Liver (tissue), 9 donors: ENCODE data around the gene SLIT1. TPM values are rescaled to one million over a fixed set of nuclear protein-coding genes. Genes with fewer than 3 reads are reported as not detected.

Source experiments
- DNase-seq: peaks from one replicate; pipeline ENCODE4 v3.0.0-alpha.2; 2017; ENCODE audit warnings: low spot score
- H3K27ac ChIP-seq, 2 donors: one replicate each; pipeline ENCODE4 v1.7.0; 2013; ENCODE audit warnings: inconsistent platforms in 2 of 2, low read length in 2 of 2, control low read depth in 1 of 2, low read depth in 1 of 2, mild to moderate bottlenecking in 1 of 2
- H3K27me3 ChIP-seq, 4 donors: one replicate each; pipeline versions ENCODE4 v1.6.1 to v1.7.0; 2013; ENCODE audit warnings: low read length in 3 of 4, inconsistent platforms in 1 of 4, mild to moderate bottlenecking in 1 of 4, moderate library complexity in 1 of 4; ENCODE audit not compliant: control insufficient read depth in 4 of 4, insufficient read depth in 4 of 4
- H3K36me3 ChIP-seq, 4 donors: one replicate each; pipeline versions ENCODE4 v1.6.1 to v1.7.0; 2013; ENCODE audit warnings: low read length in 3 of 4, mild to moderate bottlenecking in 3 of 4, low read depth in 1 of 4, moderate library complexity in 1 of 4; ENCODE audit not compliant: control insufficient read depth in 4 of 4, insufficient read depth in 3 of 4
- H3K4me1 ChIP-seq, 4 donors: one replicate each; pipeline versions ENCODE4 v1.6.1 to v1.7.0; 2013; ENCODE audit warnings: low read length in 3 of 4, mild to moderate bottlenecking in 3 of 4, moderate library complexity in 1 of 4; ENCODE audit not compliant: control insufficient read depth in 4 of 4, insufficient read depth in 4 of 4
- H3K4me3 ChIP-seq, 3 donors: one replicate each; pipeline versions ENCODE4 v1.6.1 to v1.7.0; 2013; ENCODE audit warnings: low read length in 3 of 3, control low read depth in 1 of 3, low read depth in 1 of 3, mild to moderate bottlenecking in 1 of 3
- H3K9ac ChIP-seq, 2 donors: one replicate each; pipeline ENCODE4 v1.7.0; 2013; ENCODE audit warnings: low read length in 2 of 2, mild to moderate bottlenecking in 2 of 2, moderate library complexity in 2 of 2, control low read depth in 1 of 2, low read depth in 1 of 2
- H3K9me3 ChIP-seq, 4 donors: one replicate each; pipeline versions ENCODE4 v1.6.1 to v1.7.0; 2013; ENCODE audit warnings: low read length in 3 of 4; ENCODE audit not compliant: control insufficient read depth in 4 of 4
- EGR1 ChIP-seq, 2 donors: IDR thresholded peaks; 2 replicates each; pipeline ENCODE4 v1.6.1; 2016 to 2018; ENCODE audit warnings: antibody characterized with exemption in 2 of 2, low read depth in 2 of 2
- FOXA1 ChIP-seq: IDR thresholded peaks from 2 replicates; pipeline ENCODE4 v1.6.1; 2016; ENCODE audit warnings: antibody characterized with exemption
- FOXA2 ChIP-seq: IDR thresholded peaks from 2 replicates; pipeline ENCODE4 v1.6.1; 2016; ENCODE audit warnings: antibody characterized with exemption
- HNF4A ChIP-seq, 2 donors: conservative IDR thresholded peaks; 2 replicates each; pipeline ENCODE4 v1.6.1; 2016; ENCODE audit warnings: antibody characterized with exemption in 2 of 2, mild to moderate bottlenecking in 2 of 2
- HNF4G ChIP-seq: IDR thresholded peaks from 2 replicates; pipeline ENCODE4 v1.6.1; 2016; ENCODE audit warnings: antibody characterized with exemption
- NR2F2 ChIP-seq: IDR thresholded peaks from 2 replicates; pipeline ENCODE4 v1.6.1; 2016; ENCODE audit warnings: antibody characterized with exemption
- RAD21 ChIP-seq, 2 donors: IDR thresholded peaks; 2 replicates each; pipeline ENCODE4 v1.6.1; 2016; ENCODE audit warnings: antibody characterized with exemption in 2 of 2, mild to moderate bottlenecking in 2 of 2
- SP1 ChIP-seq: IDR thresholded peaks from 2 replicates; pipeline ENCODE4 v1.6.1; 2018; ENCODE audit warnings: antibody characterized with exemption, mild to moderate bottlenecking
- YY1 ChIP-seq: IDR thresholded peaks from 2 replicates; pipeline ENCODE4 v1.6.1; 2016; ENCODE audit warnings: antibody characterized with exemption, mild to moderate bottlenecking
- WGBS: extraction: QIAGEN DNeasy Blood & Tissue Kit; methylation state at CpG from one replicate; pipeline ENCODE4 v1.1.7; 2013; 5-methylcytosine and 5-hydroxymethylcytosine counted together
- polyA plus RNA-seq, 2 donors: library from polyadenylated mRNA; stranded (reverse) in 1 of 2; unstranded in 1 of 2; fragments of 200-250 nt in 1 of 2; fragments of >200 nt in 1 of 2; fragmentation: Nextera tagmentation in 1 of 2; extraction: Ambion mirVana in 1 of 2; gene quantifications; one replicate each; pipeline versions ENCODE4 v1.2.1 to v1.2.3, GENCODE V29; 2013 to 2015
- total RNA-seq, 2 donors: library from RNA; depleted of rRNA; stranded (reverse); fragments of >200 nt; gene quantifications; one replicate each; pipeline ENCODE4 v1.2.3, GENCODE V29; 2014
- TF ChIP-seq, protein P1 (sequence below): fragments of 150-350 bp; IDR thresholded peaks from 2 replicates; pipeline ENCODE4 v1.5.1; 2017; ENCODE audit warnings: improper control_type of control experiment, low read depth, low read length; ENCODE audit not compliant: missing input control
- TF ChIP-seq, protein P2 (sequence below): IDR thresholded peaks from 2 replicates; pipeline ENCODE4 v1.6.1; 2016; ENCODE audit warnings: antibody characterized with exemption
- TF ChIP-seq, protein P3 (sequence below): IDR thresholded peaks from 2 replicates; pipeline ENCODE4 v1.6.1; 2016; ENCODE audit warnings: antibody characterized with exemption
- TF ChIP-seq, protein P4 (sequence below): IDR thresholded peaks from 2 replicates; pipeline ENCODE4 v1.6.1; 2016; ENCODE audit warnings: antibody characterized with exemption
- TF ChIP-seq, protein P5 (sequence below): IDR thresholded peaks from 2 replicates; pipeline ENCODE4 v1.6.1; 2016; ENCODE audit warnings: antibody characterized with exemption, mild to moderate bottlenecking
- donor health status: healthy.
- donor health status: healthy.
- donor health status: healthy.
- donor health status: healthy.
- donor health status: healthy.

The SLIT1 gene
- total and polyA plus RNA-seq, 4 donors = under 0.01 to 0.14 (median 0.06) TPM

DNA sequence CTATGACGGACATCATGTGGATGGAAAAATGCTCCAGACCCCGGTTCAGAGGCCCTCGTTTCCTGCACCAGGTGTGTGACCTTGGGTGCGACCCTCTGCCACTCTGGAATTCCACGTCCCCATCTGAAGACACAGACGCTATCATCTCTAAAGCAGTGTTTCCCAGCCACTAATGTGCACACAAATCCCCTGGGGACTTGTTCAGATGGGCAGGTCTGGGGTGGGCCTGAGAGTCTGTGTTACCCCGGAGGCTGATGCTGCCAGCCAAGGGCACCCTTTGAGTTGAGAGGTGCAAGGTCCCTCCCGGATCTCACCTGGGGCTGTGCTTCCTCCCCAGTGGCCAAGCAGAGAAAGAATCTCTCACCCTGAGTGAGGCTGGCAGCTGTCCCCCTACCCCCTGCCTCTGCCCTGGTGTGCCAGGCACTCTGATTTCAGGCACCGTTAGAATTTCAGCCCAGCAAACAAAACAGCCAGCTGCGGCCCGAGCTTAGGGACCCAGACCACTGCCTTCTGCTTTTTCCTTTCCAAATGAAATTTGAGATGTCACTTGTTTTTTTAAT is 90.0 kb downstream of the SLIT1 start:
- Histone ChIP-seq H3K4me1 (no peaks in the 10 kb centered on the region), H3K36me3 (no peaks in the 10 kb centered on the region), H3K9ac (no peak overlapping the region), H3K27me3 (peaks cover 0 to 6% (median 0%) of the 10 kb centered on the region in 4 donors), H3K4me3 (no peak overlapping the region), H3K27ac (no peak overlapping the region), H3K9me3 (no peaks in the 10 kb centered on the region)
- TF ChIP-seq FOXA2 = no peak
- no peak for TF ChIP-seq YY1
- TF ChIP-seq, protein P1, sequence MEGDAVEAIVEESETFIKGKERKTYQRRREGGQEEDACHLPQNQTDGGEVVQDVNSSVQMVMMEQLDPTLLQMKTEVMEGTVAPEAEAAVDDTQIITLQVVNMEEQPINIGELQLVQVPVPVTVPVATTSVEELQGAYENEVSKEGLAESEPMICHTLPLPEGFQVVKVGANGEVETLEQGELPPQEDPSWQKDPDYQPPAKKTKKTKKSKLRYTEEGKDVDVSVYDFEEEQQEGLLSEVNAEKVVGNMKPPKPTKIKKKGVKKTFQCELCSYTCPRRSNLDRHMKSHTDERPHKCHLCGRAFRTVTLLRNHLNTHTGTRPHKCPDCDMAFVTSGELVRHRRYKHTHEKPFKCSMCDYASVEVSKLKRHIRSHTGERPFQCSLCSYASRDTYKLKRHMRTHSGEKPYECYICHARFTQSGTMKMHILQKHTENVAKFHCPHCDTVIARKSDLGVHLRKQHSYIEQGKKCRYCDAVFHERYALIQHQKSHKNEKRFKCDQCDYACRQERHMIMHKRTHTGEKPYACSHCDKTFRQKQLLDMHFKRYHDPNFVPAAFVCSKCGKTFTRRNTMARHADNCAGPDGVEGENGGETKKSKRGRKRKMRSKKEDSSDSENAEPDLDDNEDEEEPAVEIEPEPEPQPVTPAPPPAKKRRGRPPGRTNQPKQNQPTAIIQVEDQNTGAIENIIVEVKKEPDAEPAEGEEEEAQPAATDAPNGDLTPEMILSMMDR = no peak
- TF ChIP-seq HNF4G = no peak
- no peak for TF ChIP-seq RAD21 (IDR thresholded peaks at IDR 0.05)
- no peak for DNase-seq
- WGBS = 50% methylated on average over 11 of the region's 11 CpGs

DNA sequence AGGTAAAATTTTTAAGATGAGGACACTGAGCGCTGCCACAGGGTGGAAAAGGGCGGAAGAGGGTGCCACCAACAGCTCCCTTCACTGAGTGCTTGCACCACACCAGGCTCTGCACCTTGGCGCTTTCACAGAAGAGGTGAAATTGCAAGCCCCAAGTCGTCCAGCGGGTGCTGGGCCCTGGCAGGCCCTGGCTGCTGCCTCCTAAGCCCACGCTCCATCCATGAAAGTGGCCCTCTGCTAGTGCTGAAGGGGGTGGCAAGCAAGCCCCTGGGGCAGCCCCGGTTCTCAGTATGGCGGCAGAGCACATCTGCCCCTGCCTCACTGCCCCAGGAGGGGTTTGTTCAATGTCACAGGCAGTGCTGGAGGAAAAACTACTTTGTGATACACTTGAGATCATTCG is 95.1 kb downstream of the SLIT1 start:
- H3K9me3 ChIP-seq = no peaks in the 10 kb centered on the region
- no peak overlapping the region for H3K9ac ChIP-seq
- no peaks in the 10 kb centered on the region for H3K4me1 ChIP-seq
- no peaks in the 10 kb centered on the region for H3K36me3 ChIP-seq
- no peak overlapping the region for H3K27ac ChIP-seq
- no peak overlapping the region for H3K4me3 ChIP-seq
- no peak for TF ChIP-seq SP1
- TF ChIP-seq NR2F2 = no peak
- TF ChIP-seq, protein P2, sequence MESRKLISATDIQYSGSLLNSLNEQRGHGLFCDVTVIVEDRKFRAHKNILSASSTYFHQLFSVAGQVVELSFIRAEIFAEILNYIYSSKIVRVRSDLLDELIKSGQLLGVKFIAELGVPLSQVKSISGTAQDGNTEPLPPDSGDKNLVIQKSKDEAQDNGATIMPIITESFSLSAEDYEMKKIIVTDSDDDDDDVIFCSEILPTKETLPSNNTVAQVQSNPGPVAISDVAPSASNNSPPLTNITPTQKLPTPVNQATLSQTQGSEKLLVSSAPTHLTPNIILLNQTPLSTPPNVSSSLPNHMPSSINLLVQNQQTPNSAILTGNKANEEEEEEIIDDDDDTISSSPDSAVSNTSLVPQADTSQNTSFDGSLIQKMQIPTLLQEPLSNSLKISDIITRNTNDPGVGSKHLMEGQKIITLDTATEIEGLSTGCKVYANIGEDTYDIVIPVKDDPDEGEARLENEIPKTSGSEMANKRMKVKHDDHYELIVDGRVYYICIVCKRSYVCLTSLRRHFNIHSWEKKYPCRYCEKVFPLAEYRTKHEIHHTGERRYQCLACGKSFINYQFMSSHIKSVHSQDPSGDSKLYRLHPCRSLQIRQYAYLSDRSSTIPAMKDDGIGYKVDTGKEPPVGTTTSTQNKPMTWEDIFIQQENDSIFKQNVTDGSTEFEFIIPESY = no peak
- no peak for TF ChIP-seq EGR1 (IDR thresholded peaks at IDR 0.05; ENCODE audit: low read depth in 2 of 2)
- no peak for TF ChIP-seq YY1
- no peak for TF ChIP-seq FOXA2
- TF ChIP-seq, protein P1 = no peak
- 73% methylated on average over 9 of the region's 9 CpGs for WGBS
- no peak for DNase-seq
- H3K27me3 ChIP-seq = peaks cover 0 to 4% (median 0%) of the 10 kb centered on the region in 4 donors

DNA sequence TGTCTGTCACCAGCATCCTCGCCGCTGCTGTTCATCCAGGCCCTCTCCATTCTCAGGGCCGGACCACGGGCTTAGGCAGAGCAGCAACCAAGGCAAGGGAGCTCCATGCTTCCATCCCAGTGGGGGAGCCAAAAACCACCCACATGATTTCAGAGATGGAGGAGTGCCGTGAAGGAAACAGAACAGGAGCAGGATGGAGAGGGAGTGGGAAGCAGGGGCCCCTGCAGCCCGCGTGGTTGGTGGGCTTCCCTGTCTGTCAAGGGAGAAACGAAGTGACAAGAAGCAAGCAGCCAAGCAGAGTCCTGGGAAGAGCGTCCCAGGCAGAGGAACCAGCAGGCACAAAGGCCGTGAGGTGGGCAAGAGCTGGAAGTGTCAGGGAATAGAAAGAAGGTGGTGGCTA is 95.7 kb downstream of the SLIT1 start:
- Histone ChIP-seq H3K36me3 (no peaks in the 10 kb centered on the region), H3K4me3 (no peak overlapping the region), H3K27me3 (peaks cover 0 to 4% (median 0%) of the 10 kb centered on the region in 4 donors), H3K9ac (no peak overlapping the region), H3K4me1 (no peaks in the 10 kb centered on the region), H3K9me3 (no peaks in the 10 kb centered on the region), H3K27ac (no peak overlapping the region)
- WGBS = 54% methylated on average over 10 of the region's 10 CpGs
- TF ChIP-seq YY1 (no peak), NR2F2 (no peak), SP1 (no peak), HNF4G (no peak), RAD21 (IDR thresholded peaks at IDR 0.05) (no peak), HNF4A (conservative IDR thresholded peaks at IDR 0.05) (no peak), FOXA1 (no peak)
- TF ChIP-seq, protein P3, sequence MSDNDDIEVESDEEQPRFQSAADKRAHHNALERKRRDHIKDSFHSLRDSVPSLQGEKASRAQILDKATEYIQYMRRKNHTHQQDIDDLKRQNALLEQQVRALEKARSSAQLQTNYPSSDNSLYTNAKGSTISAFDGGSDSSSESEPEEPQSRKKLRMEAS = no peak
- TF ChIP-seq, protein P4, sequence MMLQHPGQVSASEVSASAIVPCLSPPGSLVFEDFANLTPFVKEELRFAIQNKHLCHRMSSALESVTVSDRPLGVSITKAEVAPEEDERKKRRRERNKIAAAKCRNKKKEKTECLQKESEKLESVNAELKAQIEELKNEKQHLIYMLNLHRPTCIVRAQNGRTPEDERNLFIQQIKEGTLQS = no peak
- TF ChIP-seq, protein P5, sequence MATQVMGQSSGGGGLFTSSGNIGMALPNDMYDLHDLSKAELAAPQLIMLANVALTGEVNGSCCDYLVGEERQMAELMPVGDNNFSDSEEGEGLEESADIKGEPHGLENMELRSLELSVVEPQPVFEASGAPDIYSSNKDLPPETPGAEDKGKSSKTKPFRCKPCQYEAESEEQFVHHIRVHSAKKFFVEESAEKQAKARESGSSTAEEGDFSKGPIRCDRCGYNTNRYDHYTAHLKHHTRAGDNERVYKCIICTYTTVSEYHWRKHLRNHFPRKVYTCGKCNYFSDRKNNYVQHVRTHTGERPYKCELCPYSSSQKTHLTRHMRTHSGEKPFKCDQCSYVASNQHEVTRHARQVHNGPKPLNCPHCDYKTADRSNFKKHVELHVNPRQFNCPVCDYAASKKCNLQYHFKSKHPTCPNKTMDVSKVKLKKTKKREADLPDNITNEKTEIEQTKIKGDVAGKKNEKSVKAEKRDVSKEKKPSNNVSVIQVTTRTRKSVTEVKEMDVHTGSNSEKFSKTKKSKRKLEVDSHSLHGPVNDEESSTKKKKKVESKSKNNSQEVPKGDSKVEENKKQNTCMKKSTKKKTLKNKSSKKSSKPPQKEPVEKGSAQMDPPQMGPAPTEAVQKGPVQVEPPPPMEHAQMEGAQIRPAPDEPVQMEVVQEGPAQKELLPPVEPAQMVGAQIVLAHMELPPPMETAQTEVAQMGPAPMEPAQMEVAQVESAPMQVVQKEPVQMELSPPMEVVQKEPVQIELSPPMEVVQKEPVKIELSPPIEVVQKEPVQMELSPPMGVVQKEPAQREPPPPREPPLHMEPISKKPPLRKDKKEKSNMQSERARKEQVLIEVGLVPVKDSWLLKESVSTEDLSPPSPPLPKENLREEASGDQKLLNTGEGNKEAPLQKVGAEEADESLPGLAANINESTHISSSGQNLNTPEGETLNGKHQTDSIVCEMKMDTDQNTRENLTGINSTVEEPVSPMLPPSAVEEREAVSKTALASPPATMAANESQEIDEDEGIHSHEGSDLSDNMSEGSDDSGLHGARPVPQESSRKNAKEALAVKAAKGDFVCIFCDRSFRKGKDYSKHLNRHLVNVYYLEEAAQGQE = no peak
- DNase-seq = no peak
